GM19372 (cell line): Measurements from ENCODE around the gene MSLN.
"Not testable (repeated sequence)": the region's sequence is repeated elsewhere in the genome, so short reads cannot be mapped to it uniquely, and the experiment has no call there.

Experiments used
- ATAC-seq: cut with Tn5 transposase; IDR thresholded peaks from one replicate; pipeline ENCODE4 v1.9.1; 2021; ENCODE audit warnings: mild to moderate bottlenecking, low read depth, moderate library complexity; ENCODE audit not compliant: unreplicated experiment

MSLN gene

DNA sequence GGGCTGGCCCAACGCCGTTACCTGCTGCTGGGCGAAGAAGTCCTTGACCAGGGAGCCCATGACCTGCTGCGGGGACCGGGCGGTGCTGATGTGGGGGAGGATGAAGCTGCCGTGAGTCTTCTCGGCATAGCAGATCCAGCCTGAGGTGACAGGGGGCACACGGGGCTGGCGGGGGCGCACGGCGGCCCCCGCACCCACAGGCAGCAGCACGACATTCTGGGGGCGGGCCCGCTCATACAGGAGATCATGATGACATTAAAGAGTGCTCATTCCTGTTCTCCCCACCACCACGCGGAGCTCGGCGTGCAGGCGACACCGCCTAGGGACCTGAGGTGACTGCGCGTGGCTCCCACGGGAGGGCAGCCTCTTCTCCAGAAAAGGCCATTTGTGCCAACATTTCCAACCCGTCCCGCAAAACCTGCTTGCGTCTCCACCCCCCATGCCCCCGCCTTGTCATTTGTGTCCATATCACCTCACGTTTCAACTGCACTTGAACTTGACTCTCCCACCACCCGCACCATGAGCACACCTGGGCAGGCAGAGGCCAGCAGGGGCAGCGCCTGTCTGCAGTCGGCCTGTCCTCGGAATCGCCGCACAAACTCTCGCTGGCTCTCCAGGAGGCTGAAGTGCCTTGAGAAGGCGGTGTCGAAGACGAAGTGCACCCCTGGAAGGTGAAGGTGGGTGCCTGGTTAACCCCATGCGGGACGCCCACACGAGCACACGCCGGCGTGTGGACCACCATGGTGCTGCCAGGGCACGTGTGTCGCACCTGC, 26.1 kb upstream of the MSLN start:
- ATAC-seq, result no peak

DNA sequence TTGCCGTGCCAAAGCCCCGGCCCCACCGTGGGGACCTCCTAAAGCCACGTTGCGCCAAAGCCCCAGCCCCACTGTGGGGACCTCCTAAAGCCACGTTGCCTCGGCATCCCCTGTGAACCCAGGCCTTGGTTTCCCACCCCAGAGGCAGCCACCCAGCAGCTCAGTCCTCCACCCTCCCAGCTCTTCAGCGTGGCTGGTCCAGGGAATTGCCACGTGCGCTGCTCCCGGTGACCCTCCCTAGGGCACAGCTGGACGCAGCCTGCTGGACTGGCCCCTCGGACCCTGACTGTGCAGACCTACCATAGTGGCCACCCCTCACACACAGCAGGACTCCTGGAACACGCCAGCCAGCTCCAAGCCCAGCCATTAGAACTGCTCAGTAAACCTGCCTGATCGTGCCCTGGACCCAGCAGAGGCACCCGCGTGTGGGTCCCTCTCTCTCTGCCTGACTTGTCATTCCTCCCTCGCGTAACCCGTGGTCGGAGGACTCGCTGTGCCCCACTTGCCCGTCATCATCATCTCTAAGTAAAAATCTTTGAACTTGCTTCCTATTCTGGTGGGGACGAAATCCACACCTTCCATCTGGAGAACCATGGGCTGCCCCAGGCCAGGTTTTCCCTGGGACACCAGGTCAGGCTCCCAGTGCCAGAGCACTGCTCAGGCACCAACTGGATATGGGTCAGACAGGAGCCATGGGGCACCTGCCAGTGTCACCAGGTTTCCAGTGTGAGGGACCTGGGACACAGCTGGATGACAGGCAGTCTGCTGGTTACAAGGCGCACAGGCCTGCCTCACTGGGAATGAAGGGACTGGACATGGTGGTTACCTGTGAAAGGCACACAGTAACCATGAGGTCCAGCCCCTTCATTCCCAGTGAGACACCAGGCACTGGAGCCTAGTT, 25.3 kb upstream of the MSLN start:
- ATAC-seq, result no peak

DNA sequence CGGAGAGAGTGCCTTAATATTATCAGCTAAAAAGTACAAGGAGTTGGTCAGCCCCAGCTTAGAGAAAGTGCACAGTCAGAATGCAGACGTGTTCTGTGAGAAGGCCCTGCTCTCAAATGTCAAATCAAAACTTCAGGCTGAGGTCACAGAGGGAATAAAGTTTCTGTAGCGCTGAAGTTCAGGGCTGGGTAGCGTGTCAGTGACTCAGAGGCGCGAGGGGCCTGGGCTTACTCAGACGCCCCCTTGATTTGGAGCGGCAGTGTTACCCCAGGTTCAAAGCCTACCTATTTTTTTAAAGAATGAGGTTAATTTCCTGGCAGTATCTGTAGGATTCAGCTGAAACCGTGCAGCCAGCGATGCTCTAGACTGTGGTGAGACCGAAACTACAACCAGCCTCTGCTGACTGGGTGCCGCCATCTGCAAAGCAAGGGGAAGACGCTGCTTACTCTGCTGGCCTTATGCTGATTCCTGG, 24.5 kb upstream of the MSLN start:
- ATAC-seq, result no peak

DNA sequence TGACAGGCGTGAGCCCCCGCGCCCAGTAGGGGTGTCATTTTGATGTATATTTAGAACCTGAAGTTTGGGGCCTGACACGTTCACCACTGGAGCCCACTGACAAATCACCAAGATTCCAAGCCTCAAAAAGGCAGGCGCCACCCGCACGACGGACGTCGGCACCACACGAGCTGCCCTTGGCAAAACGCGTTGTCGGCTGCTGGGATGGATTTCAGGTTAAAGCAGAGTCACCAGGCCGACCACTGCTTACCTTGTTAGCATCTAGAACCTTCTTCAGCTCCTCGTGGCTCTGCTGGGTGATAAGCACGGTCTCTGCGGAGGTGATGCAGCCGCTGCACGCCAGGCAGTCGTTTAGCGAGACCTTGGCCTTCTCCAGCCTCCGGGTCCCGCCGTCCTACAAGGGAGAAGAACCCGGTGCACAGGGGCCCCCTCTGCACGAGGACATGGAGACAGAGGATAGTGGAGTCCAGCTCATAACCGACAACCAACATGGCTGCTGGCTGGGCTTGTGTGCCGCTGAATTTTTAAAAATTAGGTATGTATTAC, 23.5 kb upstream of the MSLN start:
- no peak for ATAC-seq

DNA sequence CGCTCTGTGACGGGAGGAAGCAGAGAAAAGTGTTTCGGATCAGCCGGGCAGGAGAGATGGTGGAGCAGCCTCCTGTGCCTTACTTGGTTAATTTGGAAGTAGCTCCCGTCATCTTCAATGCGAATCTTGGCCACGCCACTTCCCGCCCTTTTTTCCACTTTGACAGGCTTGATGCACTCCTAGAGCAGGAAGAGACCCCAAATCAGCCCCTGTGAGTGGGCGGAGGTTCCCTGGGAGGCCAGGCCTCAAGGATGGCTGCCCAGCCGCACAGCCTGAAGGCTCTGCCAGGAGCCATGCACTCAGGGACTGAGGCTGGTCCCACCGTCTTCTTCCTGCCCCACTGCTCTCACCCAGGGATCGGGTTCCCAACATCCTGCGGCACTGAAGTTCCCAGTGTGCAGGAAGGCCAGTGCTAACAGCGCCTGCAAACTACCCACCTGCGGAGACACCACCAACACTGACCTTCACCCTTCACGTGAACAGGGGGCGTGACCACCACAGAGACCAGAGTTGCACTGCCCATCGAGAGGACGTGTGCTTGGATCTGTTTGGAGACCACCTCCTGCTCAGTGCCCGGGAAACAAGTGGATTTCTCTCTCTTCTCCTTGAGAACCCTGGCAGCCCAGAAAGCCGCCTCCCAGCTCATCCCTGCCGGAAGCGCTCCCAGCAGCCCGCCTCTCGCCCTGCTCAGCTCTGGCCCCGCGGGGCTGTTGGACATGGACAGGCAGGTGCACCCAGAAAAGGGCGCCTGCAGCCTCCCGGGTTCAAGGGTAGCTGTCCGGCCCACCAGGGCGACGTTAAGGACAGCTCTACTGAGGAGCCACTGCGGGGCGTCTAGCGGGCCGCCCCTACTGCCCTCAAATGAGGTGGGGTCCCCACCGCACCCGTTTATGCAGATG, 20.7 kb upstream of the MSLN start:
- no peak for ATAC-seq

DNA sequence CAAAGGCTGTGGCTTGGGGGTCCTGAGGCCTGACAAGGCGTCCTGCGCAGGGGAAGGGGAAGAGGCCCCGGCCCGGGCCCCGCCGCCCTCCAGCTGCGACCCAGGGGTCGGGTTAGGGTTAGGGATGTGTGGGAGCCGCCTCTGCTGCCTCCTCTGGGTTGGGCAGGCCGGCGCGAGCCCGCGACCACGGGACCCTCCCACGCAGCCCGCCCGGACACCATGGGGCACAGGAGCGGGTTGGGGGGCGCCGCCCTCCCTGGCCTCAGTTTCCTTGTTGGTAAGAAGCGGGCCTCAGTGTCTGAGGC, 20.1 kb upstream of the MSLN start:
- ATAC-seq, result peak; percentile 5

DNA sequence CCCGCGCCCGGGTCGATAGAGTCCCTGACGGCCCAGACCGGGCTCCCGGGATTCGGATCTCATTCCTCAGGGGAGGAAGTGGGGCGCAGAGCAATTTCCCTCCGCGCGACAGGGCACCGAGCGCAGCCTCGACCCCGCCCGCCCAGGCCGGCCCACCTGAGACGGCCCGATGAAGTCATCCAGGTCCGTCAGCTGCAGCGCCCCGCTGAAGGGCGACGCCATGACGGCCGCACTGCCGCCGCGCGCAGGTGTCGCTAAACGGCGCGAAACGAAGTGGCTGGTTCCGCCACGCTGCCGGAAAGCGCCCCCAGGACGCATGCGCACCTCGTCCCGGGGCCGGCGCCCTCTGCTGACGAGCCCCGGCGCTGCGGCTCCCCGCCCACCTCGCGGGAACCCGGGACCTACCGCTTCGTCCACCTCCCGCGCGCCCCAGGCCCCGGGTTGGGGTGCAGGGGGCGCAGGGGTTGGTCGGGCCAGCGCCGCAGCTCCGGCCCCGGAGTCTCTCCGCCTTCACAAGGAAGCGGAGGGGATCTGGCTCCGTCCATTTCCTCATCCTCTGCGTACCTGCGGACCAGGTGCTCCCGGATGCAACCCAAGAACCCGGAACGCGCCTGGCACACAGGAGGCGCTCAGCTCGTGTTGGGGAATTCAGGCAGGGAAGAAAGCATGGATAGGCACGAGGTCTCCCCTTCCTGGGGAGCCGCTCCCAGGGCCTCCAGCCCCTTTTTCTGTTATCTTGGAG, 19.6 kb upstream of the MSLN start, which contains the start of gene CIAO3:
Gene CIAO3, minus strand, starts transcription at position 234 of the 742 bp plus-strand sequence. Its CDS starts 12 bp downstream, at position 222.
- peak; percentile 77 for ATAC-seq

DNA sequence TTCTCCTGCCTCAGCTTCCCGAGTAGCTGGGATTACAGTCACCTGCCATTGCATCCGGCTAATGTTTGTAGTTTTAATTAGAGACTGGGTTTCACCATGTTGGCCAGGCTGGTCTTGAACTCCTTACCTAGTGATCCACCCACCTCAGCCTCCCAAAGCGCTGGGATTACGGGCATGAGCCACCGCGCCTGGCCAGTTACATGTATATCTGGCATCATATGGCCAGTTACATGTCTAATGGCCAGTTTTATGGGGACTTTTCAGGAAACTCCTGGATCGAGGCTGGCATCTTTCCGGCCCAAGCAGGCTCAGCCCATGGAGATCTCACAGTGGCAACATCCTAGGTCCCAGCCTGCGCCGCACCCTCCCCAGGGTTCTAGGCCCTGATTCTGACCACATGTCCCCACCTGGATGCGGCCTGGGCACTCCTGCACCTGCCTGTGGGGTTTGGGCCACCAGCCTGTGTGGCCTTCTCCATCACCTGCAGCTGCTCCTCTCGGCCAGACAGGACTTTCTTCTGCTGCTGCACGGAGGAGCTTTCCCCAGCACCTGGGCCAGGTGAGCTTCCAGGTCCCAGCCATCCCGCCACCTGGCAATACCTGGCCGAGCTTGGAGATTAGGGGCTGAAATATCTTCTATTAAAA, 18.4 kb upstream of the MSLN start:
- ATAC-seq, result no peak

DNA sequence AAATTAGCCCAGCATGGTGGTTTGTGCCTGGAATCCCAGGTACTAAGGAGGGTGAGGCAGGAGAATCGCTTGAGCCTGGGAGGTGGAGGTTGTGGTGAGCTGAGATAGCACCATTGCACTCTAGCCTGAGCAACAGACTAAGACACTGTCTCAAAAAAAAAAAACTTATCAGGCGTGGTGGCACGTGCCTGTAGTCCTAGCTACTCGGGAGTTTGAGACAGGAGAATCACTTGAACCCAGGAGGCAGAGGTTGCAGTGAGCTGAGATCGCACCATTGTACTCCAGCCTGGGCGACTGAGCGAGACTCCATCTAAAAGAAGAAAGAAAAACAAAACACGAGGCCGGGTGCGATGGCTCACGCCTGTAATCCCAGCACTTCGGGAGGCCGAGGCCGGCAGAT, 17.6 kb upstream of the MSLN start:
- not testable (repeated sequence) for ATAC-seq

DNA sequence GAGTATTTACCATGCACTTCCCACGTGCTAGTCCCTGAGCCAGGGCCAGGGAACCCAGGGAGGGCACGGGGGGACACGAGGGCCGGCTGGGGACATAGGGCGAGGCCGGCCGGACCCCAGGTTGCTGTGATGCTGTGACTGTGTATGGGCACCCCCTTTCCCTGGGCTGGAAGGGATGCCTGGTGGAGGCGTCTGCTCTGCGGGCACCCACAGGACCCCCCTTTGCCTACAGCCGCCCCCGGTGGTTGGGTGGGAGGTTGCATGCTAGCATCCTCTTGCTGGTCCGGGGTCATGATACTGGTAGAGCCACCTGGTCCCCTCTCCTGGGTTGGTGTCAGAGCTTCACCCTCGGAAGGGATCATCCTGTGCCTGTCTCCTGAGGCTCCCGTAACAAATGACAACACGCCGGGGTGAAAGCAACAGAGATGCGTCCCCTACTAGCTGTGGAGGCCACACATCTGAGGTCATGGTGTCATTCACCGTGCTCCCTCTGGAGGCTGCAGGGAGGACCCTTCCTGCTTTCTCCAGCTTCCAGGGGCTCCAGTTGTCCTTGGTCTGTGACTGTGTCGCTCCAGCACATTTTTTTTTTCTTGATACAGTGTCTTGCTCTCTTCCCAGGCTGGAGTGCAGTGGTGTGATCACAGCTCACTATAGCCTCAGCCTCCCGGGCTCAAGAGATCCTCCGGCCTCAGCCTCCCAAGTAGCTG, 16.6 kb upstream of the MSLN start:
- no peak for ATAC-seq

DNA sequence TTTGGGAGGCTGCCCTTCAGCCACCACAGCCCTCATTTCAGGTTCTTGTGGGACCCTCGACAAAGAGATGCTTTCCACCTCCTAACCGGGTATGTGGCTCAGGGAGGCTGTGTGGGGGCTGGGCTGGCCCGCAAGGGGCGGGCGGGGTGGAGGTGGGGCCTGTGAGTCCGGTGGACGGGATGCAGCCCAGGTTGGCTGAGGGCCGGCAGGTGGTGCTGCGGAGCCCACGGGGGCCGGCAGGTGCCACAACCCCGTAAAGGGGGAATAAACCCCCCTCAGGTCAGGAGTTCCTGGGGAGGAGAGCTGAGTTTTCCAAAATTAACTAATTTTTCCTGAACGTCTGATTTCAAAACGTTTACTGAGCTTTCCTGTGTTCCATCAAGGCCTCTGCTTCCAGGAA, 14.8 kb upstream of the MSLN start:
- no peak for ATAC-seq

DNA sequence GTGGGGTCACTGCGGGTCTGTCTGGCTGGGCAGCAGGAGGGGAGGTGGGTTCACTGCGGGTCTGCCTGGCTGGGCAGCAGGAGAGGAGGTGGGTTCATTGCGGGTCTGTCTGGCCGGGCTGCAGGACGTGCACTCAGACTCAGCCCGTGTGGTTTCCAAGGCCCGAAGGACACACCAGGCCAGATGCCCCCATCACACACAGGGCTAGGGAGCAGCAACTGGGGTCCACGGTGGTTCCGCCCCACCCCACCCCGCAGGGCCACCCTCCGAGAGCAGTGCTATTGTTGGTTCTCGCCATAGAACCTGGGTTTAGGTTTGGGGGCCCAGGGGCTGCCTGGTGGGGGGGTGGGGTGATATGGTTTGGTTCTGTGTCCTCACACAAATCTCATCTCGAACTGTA, 13.9 kb upstream of the MSLN start:
- ATAC-seq, result no peak

DNA sequence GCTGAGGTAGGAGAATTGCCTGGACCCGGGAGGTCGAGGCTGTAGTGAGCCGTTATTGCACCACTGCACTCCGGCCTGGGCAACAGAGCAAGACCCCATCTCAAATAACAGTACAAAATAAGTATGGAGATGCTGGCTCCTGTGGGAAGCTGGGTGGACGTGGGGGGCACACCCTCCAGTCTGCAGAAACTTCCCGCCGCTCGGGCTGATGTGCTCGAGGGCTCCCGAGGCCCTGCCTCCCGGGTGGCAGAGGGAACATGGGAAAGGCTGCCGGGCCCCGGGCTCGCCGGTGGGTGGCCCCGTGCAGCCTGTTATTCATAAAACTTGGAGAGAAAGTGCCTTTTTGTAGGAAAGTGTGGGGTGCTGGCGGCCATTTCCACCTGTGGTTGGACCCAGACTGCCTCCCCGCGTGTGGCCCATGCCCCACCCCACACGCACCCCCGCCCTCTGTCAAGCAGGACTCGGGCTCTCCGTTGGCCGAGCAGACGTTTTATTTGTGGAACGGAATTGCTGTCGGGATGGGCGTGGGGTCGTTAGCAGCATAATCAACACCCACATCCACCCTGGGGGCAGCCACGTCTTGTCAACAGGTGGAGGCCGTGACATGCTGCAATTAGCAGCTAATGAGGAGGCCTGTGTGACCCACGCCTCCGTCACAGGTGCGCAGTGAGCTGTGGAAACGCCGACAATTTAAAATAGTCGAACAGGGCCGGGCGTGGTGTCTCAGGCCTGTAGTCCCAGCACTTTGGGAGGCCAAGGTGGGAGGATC, 12.4 kb upstream of the MSLN start:
- ATAC-seq, result no peak

DNA sequence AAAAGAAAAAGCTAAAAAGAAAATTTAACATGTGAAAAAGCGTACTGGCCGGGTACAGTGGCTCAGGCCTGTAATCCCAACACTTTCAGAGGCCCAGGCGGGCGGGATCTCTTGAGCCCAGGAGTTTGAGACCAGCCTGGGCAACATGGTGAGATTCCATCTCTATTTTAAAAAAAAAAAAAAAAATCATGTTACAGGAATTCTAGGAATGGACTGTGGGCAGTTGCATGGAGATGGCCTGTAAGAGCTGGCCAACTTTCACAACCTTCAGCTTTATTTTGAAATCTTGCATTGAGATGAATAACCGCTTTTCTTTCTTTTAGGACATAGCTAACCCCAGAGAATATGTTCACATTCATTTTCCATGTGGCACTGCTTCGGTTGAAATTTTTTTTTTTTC, 11.5 kb upstream of the MSLN start:
- ATAC-seq, result no peak

DNA sequence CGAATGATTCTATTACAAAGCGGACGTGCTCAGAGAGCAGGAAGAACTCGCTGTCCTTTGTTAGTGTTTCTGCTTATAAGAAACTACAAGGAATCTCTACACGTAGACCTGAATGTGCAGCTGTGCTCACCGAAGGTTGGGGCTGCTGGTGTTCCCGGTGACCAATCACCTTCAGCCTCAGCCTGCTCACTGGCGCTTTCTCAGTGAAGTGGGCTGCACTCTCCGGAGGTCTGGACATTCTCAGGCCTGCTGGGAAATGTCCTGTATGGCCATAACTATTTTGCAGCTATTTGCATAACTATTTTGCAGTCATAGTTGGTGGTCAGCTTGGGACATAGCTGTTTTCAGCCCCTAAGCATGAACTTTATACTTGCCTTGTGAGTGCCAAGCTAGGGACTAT, 10.0 kb upstream of the MSLN start:
- no peak for ATAC-seq

DNA sequence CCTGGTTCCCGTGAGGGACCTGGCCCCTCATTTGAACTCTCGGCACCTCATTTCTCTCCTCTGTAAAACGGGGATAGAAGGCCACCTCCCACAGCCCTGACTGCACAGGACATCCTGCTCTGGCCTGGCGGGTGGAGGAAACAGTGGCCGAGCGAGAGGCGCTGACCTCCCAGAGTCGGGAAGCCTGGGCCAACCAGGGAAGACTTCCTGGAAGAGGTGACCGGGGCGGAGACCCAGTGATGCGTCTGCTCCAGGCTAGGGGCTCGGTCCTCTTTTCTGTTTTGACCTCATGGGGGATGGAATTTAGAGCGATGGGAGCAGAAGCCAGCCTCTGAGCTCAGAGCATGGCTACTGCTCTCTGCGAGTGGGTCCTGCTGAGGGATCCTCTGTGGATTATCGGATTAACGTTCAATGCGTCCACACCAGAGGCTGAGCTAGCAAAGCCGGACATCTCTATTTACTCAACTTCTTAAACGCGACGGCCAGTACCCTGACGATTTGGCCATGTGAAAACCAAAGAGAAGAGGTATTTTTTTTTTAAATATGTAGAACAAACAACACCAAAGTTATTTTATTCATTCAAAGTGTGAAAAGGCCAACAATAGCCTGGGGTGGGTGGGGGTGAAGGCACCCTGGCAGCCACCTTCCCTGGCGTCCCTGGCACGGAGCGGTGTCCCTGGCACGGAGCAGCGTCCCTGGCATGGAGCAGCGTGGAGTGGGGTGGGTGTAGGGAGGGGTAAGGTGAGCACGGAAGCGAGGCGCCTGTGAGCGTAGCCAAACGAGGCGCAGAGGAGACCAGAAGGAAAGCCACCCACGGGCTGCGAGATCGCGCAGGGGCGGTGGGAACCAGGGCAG, 9.2 kb upstream of the MSLN start:
- ATAC-seq, result no peak

DNA sequence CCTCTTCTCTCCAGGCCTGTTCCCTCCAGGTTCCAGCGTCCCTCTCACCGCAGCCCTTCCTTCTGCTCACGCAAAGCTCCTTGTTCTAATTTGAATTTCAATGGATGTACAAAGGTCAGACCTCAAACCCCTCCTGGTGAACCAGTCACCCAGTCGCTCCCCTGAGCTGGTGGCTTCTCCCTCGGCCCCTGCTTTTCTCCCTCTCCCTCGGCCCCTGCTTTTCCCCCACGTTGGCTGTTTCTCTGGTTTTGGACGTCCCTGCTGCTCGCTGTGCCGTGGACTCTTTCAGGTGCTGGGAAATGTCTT, 8.6 kb upstream of the MSLN start:
- ATAC-seq, result no peak
